Activated CD4-positive, alpha-beta T cell treated with anti-CD3 and anti-CD28 coated beads, Interleukin-2, amount 10 ng/mL, durations not matched to agents 7 days and 5 days (primary cell): ENCODE measurements around the gene ZNF587. TPM values are rescaled to one million over a fixed set of nuclear protein-coding genes. Genes with fewer than 3 reads are reported as not detected.
"Not testable (repeated sequence)": the region's sequence is repeated elsewhere in the genome, so short reads cannot be mapped to it uniquely, and the experiment has no call there.

Experiments
- CTCF ChIA-PET: fragments of 350-600 bp; sonication (Branson Sonifier 250); formaldehyde crosslinking; loops from one replicate; lab custom pipeline; 2021; ENCODE audit warnings: antibody characterized with exemption; lab: Charles Lee
- POLR2A ChIA-PET: fragments of 350-600 bp; sonication (Branson Sonifier 250); formaldehyde crosslinking; loops from one replicate; lab custom pipeline; 2021; ENCODE audit warnings: antibody characterized with exemption; lab: Charles Lee
- DNase-seq: peaks from one replicate; pipeline ENCODE4 v3.0.0-alpha.2; 2020
- H3K27ac Mint-ChIP-seq: one replicate; pipeline ENCODE4 v1.8.0; 2021; ENCODE audit warnings: mild to moderate bottlenecking, moderate library complexity, mixed read lengths
- H3K27me3 Mint-ChIP-seq: one replicate; pipeline ENCODE4 v1.8.0; 2021; ENCODE audit warnings: mixed read lengths
- H3K36me3 Mint-ChIP-seq: one replicate; pipeline ENCODE4 v1.8.0; 2021; ENCODE audit warnings: low read depth, mixed read lengths
- H3K4me1 Mint-ChIP-seq: one replicate; pipeline ENCODE4 v1.8.0; 2021; ENCODE audit warnings: mixed read lengths
- H3K4me3 Mint-ChIP-seq: one replicate; pipeline ENCODE4 v1.8.0; 2021; ENCODE audit warnings: mild to moderate bottlenecking, moderate library complexity, mixed read lengths
- H3K9me3 Mint-ChIP-seq: one replicate; pipeline ENCODE4 v1.8.0; 2021; ENCODE audit warnings: mixed read lengths
- total RNA-seq, 2 experiments: library from RNA; stranded (reverse); gene quantifications; one replicate each; pipeline ENCODE4 v1.2.3, GENCODE V29; 2021

ZNF587 gene
- total RNA-seq, 2 experiments from 2014 or later = 35.3 to 35.6 TPM

GRCh38 chr19:57815247-57816075, 34.2 kb upstream of the ZNF587 start:
- H3K4me1 Mint-ChIP-seq = peaks cover 54% of the 10 kb centered on the region
- H3K27ac Mint-ChIP-seq = peak overlapping the region; percentile 94
- CTCF ChIA-PET = interaction anchor here (1.0 to 1.7 kb wide), 2 partner anchors 15 to 29 kb away, joined by 3 read pairs; no protein-coding TSS in a partner anchor
- no peak for DNase-seq
- no peaks in the 10 kb centered on the region for H3K9me3 Mint-ChIP-seq
- H3K4me3 Mint-ChIP-seq = peak overlapping the region; percentile 95
- POLR2A ChIA-PET = no interaction called here
- peaks cover 29% of the 10 kb centered on the region for H3K36me3 Mint-ChIP-seq
- H3K27me3 Mint-ChIP-seq = no peaks in the 10 kb centered on the region

DNA sequence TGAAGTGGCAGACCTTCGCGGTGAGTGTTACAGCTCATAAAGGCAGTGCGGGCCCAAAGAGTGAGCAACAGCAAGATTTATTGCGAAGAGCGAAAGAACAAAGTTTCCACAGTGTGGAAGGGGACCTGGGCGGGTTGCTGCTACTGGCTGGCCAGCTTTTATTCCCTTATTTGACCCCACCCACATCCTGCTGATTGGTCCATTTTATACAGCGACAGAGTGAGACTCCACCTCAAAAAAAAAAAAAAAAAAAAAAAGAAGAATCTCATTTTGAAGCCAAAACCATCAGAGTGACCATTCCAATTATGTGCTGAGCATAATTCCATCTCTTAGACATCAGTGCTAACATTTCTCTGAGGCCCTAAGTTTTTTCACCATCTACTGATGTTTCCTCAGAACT, 33.0 kb upstream of the ZNF587 start:
- Mint-ChIP-seq H3K4me1 (peaks cover 63% of the 10 kb centered on the region), H3K9me3 (no peaks in the 10 kb centered on the region), H3K27ac (no peak overlapping the region), H3K4me3 (no peak overlapping the region), H3K36me3 (peaks cover 30% of the 10 kb centered on the region), H3K27me3 (no peaks in the 10 kb centered on the region)
- DNase-seq = no peak
- ChIA-PET CTCF (no interaction called here), POLR2A (no interaction called here)

GRCh38 chr19:57817976-57818375, 31.7 kb upstream of the ZNF587 start:
- Mint-ChIP-seq H3K4me3 (peak overlapping the region; percentile 96), H3K36me3 (peaks cover 32% of the 10 kb centered on the region), H3K27ac (peak overlapping the region; percentile 46), H3K9me3 (no peaks in the 10 kb centered on the region), H3K27me3 (no peaks in the 10 kb centered on the region), H3K4me1 (peaks cover 61% of the 10 kb centered on the region)
- DNase-seq = no peak
- ChIA-PET POLR2A (no interaction called here), CTCF (no interaction called here)

DNA sequence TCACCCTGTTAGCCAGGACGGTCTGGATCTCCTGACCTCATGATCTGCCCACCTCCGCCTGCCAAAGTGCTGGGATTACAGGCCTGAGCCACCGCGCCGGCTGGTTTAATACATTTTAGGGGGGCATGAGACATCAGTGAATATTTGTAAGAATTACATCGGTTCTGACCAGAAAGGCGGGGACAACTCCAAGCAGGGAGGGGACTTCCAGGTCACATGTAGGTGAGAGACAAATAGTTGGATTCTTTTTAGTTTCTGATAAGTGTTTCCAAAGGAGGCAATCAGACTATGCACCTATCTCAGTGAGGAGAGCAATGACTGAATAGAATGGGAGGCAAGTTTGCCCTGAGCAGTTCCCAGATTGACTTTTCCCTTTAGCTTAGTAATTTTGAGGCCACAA, 31.3 kb upstream of the ZNF587 start:
- CTCF ChIA-PET = interaction anchor here (2.0 kb wide), 1 partner anchor 31 kb away, joined by 6 read pairs; the partner anchor contains the start of gene ZNF587
- Mint-ChIP-seq H3K27me3 (no peaks in the 10 kb centered on the region), H3K9me3 (no peaks in the 10 kb centered on the region), H3K4me1 (peaks cover 61% of the 10 kb centered on the region), H3K36me3 (peaks cover 34% of the 10 kb centered on the region), H3K27ac (peak overlapping the region; percentile 52), H3K4me3 (peak overlapping the region; percentile 96)
- DNase-seq = no peak
- POLR2A ChIA-PET = no interaction called here

DNA sequence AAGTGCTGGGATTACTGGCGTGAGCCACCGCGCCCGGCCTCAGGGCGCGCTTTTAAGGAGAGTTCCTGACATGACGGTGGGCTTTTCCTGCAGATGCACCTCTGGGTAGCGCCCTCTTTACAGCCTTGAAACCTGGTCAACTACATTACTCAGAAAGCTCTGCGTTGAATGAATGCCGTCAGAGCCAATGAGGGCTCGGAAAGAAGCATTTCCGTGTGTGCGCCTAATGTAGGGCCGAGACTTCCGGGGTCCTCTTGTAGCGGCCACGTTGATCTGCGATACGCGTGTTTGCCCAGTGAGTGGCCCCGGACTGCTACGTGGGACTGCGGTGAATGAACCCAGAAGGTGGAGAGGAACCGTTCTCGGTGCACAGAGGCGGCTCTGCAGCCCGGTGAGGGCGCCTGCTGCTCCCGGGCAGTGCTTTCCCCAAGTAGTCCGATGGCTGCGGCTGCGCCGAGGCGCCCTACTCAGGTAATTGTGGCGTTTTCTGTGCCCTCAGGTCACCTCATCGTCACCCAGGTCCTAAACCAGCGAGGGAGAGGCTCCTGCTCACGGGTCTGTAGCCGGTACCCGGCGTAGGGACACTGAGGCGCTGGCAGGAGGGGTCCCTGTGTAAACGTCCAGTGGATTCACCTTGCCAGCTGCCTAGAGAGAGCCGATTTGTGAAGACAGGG, 30.0 kb upstream of the ZNF587 start:
- H3K9me3 Mint-ChIP-seq = no peaks in the 10 kb centered on the region
- H3K4me1 Mint-ChIP-seq = peaks cover 55% of the 10 kb centered on the region
- peak overlapping the region; percentile 96 for H3K4me3 Mint-ChIP-seq
- DNase-seq = peak; percentile 88
- H3K27me3 Mint-ChIP-seq = no peaks in the 10 kb centered on the region
- peak overlapping the region; percentile 99 for H3K27ac Mint-ChIP-seq
- H3K36me3 Mint-ChIP-seq = peaks cover 36% of the 10 kb centered on the region
- ChIA-PET POLR2A (interaction anchor here (0.7 kb wide), 1 partner anchor 31 kb away, joined by 9 read pairs; no protein-coding TSS in a partner anchor), CTCF (interaction anchor here (2.0 kb wide), 1 partner anchor 30 kb away, joined by 6 read pairs; the partner anchor contains the start of gene ZNF587)

DNA sequence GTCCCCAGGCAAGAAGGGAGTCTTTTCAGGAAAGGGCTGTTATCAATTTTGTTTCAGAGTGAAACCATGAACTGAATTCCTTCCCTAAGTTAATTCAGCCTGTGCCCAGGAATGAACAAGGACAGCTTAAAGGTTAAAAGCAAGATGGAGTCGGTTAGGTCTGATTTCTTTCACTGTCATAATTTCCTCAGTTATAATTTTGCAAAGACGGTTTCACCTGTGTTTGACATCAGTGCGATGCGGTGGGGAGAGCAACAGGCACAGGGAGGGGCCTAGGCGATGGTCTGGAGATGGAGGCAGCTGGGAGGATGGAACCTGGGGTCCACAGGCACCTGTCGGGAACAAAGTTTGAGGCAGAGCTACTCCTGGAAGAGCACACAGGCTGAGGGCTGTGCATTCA, 29.1 kb upstream of the ZNF587 start:
- Mint-ChIP-seq H3K9me3 (no peaks in the 10 kb centered on the region), H3K27me3 (no peaks in the 10 kb centered on the region), H3K4me1 (peaks cover 46% of the 10 kb centered on the region), H3K27ac (peak overlapping the region; percentile 99), H3K4me3 (peak overlapping the region; percentile 96), H3K36me3 (peaks cover 40% of the 10 kb centered on the region)
- ChIA-PET POLR2A (no interaction called here), CTCF (interaction anchor here (1.2 kb wide), 1 partner anchor 22 kb away, joined by 3 read pairs; no protein-coding TSS in a partner anchor)
- DNase-seq = no peak

DNA sequence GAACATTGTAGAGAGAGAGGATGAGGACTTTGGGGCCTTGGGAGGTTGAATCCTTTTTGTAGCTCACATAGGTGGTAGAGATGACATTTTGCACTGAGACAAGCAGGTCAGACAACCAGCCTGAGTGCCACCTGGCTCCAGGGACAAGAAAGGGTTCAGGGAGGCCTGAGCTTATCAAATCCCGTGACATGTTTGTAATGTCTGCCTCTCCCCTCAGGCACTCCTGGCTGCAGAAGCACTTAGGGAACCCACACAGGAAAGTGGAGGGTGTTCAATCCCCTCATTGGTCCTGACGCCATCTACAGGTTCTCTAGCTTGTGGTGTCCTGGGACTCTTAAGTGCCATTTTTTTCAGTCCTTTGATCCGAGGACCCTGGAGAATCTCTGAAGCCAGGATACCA, 28.6 kb upstream of the ZNF587 start:
- CTCF ChIA-PET = interaction anchor here (1.2 kb wide), 1 partner anchor 21 kb away, joined by 3 read pairs; no protein-coding TSS in a partner anchor
- H3K9me3 Mint-ChIP-seq, POLR2A ChIA-PET, H3K27me3 Mint-ChIP-seq, DNase-seq: not testable (repeated sequence)
- Mint-ChIP-seq H3K4me3 (peak overlapping the region; percentile 96), H3K27ac (peak overlapping the region; percentile 99), H3K4me1 (peaks cover 44% of the 10 kb centered on the region), H3K36me3 (peaks cover 44% of the 10 kb centered on the region)

DNA sequence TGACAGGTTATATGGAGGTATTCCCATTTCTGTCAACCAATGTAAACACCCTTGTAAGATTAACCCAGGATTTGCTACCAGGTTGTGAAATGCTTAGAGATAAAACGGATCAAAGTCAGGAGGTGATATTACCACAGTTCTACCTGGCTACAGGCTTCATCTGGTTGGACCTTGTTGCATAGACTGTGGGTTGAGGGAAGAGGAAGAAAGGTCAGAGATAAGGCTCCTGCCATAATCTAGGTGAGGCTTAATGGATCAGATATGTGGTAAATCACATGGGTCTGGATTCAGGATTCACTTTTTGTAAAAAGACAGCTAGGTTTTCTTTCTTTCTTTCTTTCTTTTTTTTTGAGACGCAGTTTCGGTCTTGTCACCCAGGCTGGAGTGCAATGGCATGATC, 28.2 kb upstream of the ZNF587 start:
- not testable (repeated sequence) for DNase-seq, H3K4me3 Mint-ChIP-seq
- H3K4me1 Mint-ChIP-seq = peaks cover 43% of the 10 kb centered on the region

DNA sequence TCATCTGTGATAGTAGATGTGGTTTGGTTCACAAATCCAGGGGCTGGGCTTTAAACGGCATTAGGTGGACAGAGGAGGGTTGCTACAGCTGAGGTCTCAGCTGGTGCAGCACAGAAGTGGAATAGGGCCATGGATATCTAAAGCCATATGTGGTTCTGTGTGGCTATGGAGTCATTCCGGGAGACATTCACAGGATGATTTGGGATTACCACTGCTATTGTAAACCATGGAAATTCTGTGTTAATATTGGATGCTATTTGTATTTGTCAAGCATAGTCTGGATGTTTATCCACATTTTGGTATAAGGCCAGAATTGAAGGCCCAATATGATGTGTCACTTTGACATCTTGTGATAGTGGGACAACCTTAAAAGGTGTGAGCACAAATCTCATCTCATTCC, 26.5 kb upstream of the ZNF587 start:
- H3K27ac Mint-ChIP-seq, H3K27me3 Mint-ChIP-seq, DNase-seq, POLR2A ChIA-PET, H3K4me3 Mint-ChIP-seq, H3K9me3 Mint-ChIP-seq, CTCF ChIA-PET: not testable (repeated sequence)
- peaks cover 43% of the 10 kb centered on the region for H3K4me1 Mint-ChIP-seq
- H3K36me3 Mint-ChIP-seq = peaks cover 56% of the 10 kb centered on the region

More for the DNA sequence above, 28.2 kb upstream of the ZNF587 start:
- CTCF ChIA-PET, H3K27me3 Mint-ChIP-seq, H3K9me3 Mint-ChIP-seq, POLR2A ChIA-PET, H3K27ac Mint-ChIP-seq: not testable (repeated sequence)
- peaks cover 47% of the 10 kb centered on the region for H3K36me3 Mint-ChIP-seq

DNA sequence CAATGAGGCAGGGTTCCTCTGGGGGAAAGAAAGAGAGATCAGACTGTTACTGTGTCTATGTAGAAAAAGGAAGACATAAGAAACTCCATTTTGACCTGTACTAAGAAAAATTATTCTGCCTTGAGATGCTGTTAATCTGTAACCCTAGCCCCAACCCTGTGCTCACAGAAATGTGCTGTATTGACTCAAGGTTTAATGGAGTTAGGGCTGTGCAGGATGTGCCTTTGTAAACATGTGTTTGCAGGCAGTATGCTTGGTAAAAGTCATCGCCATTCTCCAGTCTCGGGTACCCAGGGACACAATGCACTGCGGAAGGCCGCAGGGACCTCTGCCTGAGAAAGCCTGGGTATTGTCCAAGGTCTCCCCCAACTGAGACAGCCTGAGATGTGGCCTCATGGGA, 26.1 kb upstream of the ZNF587 start:
- H3K27ac Mint-ChIP-seq = not testable (repeated sequence)
- H3K36me3 Mint-ChIP-seq = peaks cover 56% of the 10 kb centered on the region

DNA sequence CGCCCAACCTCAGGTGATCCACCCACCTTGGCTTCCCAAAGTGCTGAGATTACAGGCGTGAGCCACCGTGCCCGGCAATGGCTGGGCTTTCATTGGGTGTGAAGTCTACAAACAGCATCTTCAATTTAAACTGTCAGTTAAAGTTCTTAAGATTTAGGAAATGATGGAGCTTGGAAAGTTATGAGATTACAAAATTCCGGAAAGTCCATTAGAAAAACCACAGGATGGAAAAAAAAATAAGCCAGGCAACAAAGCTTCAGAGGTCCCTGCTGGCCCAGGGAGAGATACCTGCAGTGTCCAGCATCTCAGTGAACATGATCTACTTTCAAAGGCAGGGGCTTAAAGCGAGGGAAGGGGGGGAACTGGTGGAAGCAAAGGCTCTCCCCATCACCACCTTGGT, 24.1 kb upstream of the ZNF587 start:
- H3K27ac Mint-ChIP-seq = no peak overlapping the region
- no peaks in the 10 kb centered on the region for H3K9me3 Mint-ChIP-seq
- peaks cover 30% of the 10 kb centered on the region for H3K4me1 Mint-ChIP-seq
- no peak overlapping the region for H3K4me3 Mint-ChIP-seq
- ChIA-PET POLR2A (interaction anchor here (0.6 kb wide), 1 partner anchor 304 kb away, joined by 3 read pairs; no protein-coding TSS in a partner anchor), CTCF (no interaction called here)
- peaks cover 70% of the 10 kb centered on the region for H3K36me3 Mint-ChIP-seq
- no peaks in the 10 kb centered on the region for H3K27me3 Mint-ChIP-seq
- no peak for DNase-seq

More for the DNA sequence above, 26.1 kb upstream of the ZNF587 start:
- CTCF ChIA-PET, H3K9me3 Mint-ChIP-seq, DNase-seq, H3K4me3 Mint-ChIP-seq, H3K27me3 Mint-ChIP-seq, POLR2A ChIA-PET: not testable (repeated sequence)
- H3K4me1 Mint-ChIP-seq = peaks cover 39% of the 10 kb centered on the region

GRCh38 chr19:57829316-57829715, 20.3 kb upstream of the ZNF587 start:
- Mint-ChIP-seq H3K27me3 (no peaks in the 10 kb centered on the region), H3K27ac (no peak overlapping the region), H3K4me1 (peaks cover 10% of the 10 kb centered on the region), H3K4me3 (no peak overlapping the region), H3K9me3 (no peaks in the 10 kb centered on the region), H3K36me3 (peaks cover 58% of the 10 kb centered on the region)
- no peak for DNase-seq
- POLR2A ChIA-PET = no interaction called here
- CTCF ChIA-PET = no interaction called here
